ENCODE data around the gene SAMD4A.

Gene SAMD4A

GRCh38 chr14:54577977-54578376 is 11.0 kb downstream of the SAMD4A start:
- no peak for DNase-seq
- no peak for ATAC-seq
- Mint-ChIP-seq H3K27me3 (peaks cover 20% of the 10 kb centered on the region), H3K4me1 (no peaks in the 10 kb centered on the region), H3K4me3 (no peak overlapping the region), H3K27ac (no peak overlapping the region), H3K9me3 (peaks cover 8 to 12% of the 10 kb centered on the region in 2 donors)

DNA sequence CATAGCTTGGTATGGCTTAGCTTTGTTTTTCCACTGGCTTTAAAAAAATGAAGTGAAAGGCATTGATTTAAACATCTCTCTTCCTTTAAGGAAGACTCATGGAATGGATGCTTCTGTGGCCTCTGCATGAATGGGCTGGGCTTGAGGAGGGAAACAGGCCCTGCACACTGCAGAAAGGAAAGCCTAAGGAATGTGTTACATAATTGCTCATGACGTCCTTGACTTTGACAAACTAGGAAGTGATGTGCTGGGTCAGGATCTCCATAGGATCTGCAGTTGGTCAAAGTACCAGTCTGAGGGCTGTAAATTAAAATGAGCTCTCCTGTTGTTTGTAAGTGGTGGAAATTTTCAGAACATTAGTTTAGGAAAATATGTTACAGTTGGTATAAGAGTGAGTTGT is 12.7 kb downstream of the SAMD4A start:
- Mint-ChIP-seq H3K9me3 (no peaks in the 10 kb centered on the region), H3K4me3 (no peak overlapping the region), H3K27me3 (peaks cover 20% of the 10 kb centered on the region), H3K4me1 (no peaks in the 10 kb centered on the region), H3K27ac (no peak overlapping the region)
- no peak for DNase-seq
- ATAC-seq, result no peak

- Mint-ChIP-seq H3K9me3 (no peaks in the 10 kb centered on the region), H3K27me3 (peaks cover 20% of the 10 kb centered on the region), H3K4me3 (no peak overlapping the region), H3K27ac (no peak overlapping the region), H3K4me1 (no peaks in the 10 kb centered on the region)
- DNase-seq (no peak), ATAC-seq (no peak)
Observed at GRCh38 chr14:54580933-54581332, 14.0 kb downstream of the SAMD4A start.

DNA sequence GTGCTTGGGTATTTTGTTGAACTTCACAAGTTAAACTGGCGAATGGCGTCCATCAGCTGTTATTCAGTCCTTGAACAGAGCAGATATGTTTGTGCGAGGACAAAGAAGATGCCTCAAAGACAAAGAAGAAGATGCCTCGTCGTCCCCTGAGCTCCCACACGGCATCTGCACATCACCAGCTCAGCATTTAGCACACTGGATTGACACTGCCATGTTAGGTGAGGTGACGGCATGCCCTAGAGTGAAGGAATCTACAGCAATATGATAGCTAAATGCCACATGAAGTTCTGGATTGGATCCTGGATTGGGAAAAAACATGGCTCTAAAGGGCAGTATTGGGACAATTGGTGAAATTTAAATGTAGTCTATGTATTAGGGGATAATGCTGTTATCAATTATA is 15.4 kb downstream of the SAMD4A start:
- Mint-ChIP-seq H3K9me3 (no peaks in the 10 kb centered on the region), H3K4me3 (no peak overlapping the region), H3K27me3 (peaks cover 21% of the 10 kb centered on the region), H3K27ac (no peak overlapping the region), H3K4me1 (no peaks in the 10 kb centered on the region)
- no peak for DNase-seq
- no peak for ATAC-seq

GRCh38 chr14:54584097-54584496 is 17.2 kb downstream of the SAMD4A start:
- ATAC-seq, result no peak
- no peak for DNase-seq
- Mint-ChIP-seq H3K27me3 (peaks cover 26% of the 10 kb centered on the region), H3K4me1 (no peaks in the 10 kb centered on the region), H3K27ac (no peak overlapping the region), H3K4me3 (no peak overlapping the region), H3K9me3 (no peaks in the 10 kb centered on the region)

- H3K27ac Mint-ChIP-seq, result no peak overlapping the region
- DNase-seq (no peak), ATAC-seq (no peak)
- H3K9me3 Mint-ChIP-seq, result no peaks in the 10 kb centered on the region
- H3K27me3 Mint-ChIP-seq, result peaks cover 26% of the 10 kb centered on the region
- H3K4me1 Mint-ChIP-seq, result no peaks in the 10 kb centered on the region
- no peak overlapping the region for H3K4me3 Mint-ChIP-seq
Observed at GRCh38 chr14:54585214-54585613, 18.3 kb downstream of the SAMD4A start.

DNA sequence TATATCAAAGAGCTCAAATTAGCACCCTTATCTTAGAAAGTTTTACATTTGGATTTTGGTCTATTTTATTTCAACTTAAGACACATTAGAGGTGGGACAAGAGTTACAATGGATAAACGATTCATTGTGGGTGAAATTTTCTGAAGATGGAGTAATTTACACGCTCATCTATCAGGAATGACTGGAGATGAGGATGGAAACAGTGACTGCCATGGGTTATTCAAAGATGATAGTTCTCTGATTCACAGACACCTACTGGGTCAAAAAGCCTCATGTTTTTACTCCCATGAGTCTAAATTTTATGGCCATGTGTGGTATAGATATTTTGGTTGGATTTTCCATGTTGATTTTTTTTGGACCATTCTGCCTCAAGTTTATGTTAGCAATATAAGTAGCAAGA is 22.1 kb downstream of the SAMD4A start:
- Mint-ChIP-seq H3K27ac (no peak overlapping the region), H3K4me1 (peaks cover 8% of the 10 kb centered on the region), H3K4me3 (no peak overlapping the region), H3K9me3 (no peaks in the 10 kb centered on the region), H3K27me3 (peaks cover 36% of the 10 kb centered on the region)
- no peak for ATAC-seq
- DNase-seq, result no peak

DNA sequence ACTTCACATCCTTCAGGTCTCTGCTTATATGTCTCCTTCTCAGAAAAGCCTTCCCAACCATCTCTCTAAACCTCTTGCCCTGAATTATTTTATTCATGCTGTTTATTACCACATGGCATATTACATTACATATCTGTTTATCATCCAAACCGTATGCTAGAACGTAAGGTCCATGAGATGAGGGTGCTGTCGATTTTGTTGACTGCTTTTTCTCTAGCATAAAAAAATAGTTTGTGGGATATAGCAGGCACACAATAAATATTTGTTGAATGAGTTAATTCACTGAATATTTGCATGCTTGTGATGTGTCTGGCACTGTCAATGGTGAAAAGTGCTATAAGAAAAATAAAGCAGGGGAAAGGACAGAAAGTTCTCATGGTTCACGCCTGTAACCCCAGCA is 22.9 kb downstream of the SAMD4A start:
- DNase-seq, result no peak
- H3K9me3 Mint-ChIP-seq, result no peaks in the 10 kb centered on the region
- ATAC-seq, result no peak
- H3K4me1 Mint-ChIP-seq, result peaks cover 14% of the 10 kb centered on the region
- H3K27ac Mint-ChIP-seq, result peak overlapping the region in 1 of 2 donors; percentile 49
- H3K27me3 Mint-ChIP-seq, result peaks cover 36% of the 10 kb centered on the region
- H3K4me3 Mint-ChIP-seq, result no peak overlapping the region

DNA sequence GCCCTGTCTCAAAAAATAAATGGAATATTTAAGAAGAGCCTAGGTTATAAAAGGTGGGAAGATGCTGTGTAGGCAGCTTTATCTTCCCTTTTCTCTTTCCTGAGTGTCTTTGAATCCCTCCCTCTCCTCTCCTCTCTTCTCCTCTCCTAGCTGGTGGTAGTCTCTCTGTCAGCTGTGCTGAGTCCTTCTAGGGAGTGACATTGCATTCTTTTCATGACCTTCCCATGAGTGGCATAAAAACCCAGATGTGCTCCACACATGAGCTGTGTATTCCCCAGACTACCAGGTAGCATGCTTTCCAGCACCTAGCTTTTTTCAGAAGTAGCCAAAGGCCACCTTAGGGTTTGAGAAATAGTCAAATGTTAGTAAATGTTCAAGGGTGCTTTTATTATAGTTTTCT is 23.6 kb downstream of the SAMD4A start:
- DNase-seq (no peak), ATAC-seq (no peak)
- no peaks in the 10 kb centered on the region for H3K9me3 Mint-ChIP-seq

DNA sequence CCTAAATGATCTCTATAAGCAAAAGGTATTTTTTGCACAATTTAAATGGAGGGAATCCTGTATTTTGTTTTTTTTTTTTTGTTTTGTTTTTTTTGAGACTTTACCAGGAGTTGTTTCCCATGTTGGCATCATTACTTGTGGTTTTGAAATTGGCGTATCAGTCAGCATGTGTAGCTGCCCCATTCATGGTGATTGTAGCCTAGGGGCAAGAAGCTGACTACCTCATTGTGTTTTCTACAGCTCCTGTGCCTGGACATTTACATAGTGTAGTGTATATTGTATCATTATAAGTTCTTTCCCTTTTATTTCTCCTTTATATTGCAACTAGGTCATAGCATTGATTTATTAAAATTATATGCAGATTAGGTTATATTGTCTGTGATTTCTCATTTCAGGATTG is 24.5 kb downstream of the SAMD4A start:
- H3K27me3 Mint-ChIP-seq, result peaks cover 40% of the 10 kb centered on the region
- no peak for ATAC-seq
- no peak for DNase-seq
- H3K4me3 Mint-ChIP-seq, result no peak overlapping the region
- H3K4me1 Mint-ChIP-seq, result peaks cover 18% of the 10 kb centered on the region
- H3K9me3 Mint-ChIP-seq, result no peaks in the 10 kb centered on the region
- no peak overlapping the region for H3K27ac Mint-ChIP-seq

More for the DNA sequence above, 23.6 kb downstream of the SAMD4A start:
- peaks cover 18% of the 10 kb centered on the region for H3K4me1 Mint-ChIP-seq
- no peak overlapping the region for H3K27ac Mint-ChIP-seq
- H3K27me3 Mint-ChIP-seq, result peaks cover 36% of the 10 kb centered on the region
- H3K4me3 Mint-ChIP-seq, result no peak overlapping the region

GRCh38 chr14:54591866-54592265 is 24.9 kb downstream of the SAMD4A start:
- Mint-ChIP-seq H3K27me3 (peaks cover 38% of the 10 kb centered on the region), H3K27ac (no peak overlapping the region), H3K9me3 (no peaks in the 10 kb centered on the region), H3K4me1 (peaks cover 18% of the 10 kb centered on the region), H3K4me3 (no peak overlapping the region)
- DNase-seq, result no peak
- ATAC-seq, result no peak

- Mint-ChIP-seq H3K27ac (peak overlapping the region in 1 of 2 donors; percentile 79), H3K9me3 (no peaks in the 10 kb centered on the region), H3K4me3 (peak overlapping the region in 1 of 2 donors; percentile 6), H3K4me1 (peaks cover 18% of the 10 kb centered on the region), H3K27me3 (peaks cover 20% of the 10 kb centered on the region)
- DNase-seq (no peak), ATAC-seq (no peak)
Observed at GRCh38 chr14:54593860-54594259, 26.9 kb downstream of the SAMD4A start.

DNA sequence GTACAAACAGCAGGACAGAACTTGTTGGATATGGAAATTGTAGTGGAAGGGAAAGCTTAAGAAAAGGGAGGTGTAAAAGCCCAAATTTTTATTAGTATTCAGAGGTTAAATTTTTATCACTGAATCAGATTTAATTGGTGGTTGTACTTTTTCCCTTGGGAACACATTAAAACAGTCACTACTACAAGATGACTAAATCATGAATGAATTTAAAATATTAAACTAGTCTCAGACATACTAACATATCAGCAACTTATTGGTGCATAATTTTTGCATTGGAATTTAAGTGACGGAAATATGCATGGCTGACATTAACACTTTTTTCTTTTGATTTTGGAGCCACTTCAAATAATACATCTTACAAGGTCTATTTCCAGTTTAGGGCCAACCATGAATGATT is 27.6 kb downstream of the SAMD4A start:
- Mint-ChIP-seq H3K27me3 (peaks cover 20% of the 10 kb centered on the region), H3K9me3 (no peaks in the 10 kb centered on the region)
- ATAC-seq, result no peak

GRCh38 chr14:54597795-54598443 is 31.0 kb downstream of the SAMD4A start:
- ATAC-seq (no peak), DNase-seq (no peak)
- no peaks in the 10 kb centered on the region for H3K9me3 Mint-ChIP-seq
- H3K4me3 Mint-ChIP-seq, result no peak overlapping the region
- no peak overlapping the region for H3K27ac Mint-ChIP-seq
- H3K4me1 Mint-ChIP-seq, result peaks cover 18% of the 10 kb centered on the region
- peaks cover 11% of the 10 kb centered on the region for H3K27me3 Mint-ChIP-seq

More for the DNA sequence above, 27.6 kb downstream of the SAMD4A start:
- Mint-ChIP-seq H3K27ac (no peak overlapping the region), H3K4me1 (peaks cover 18% of the 10 kb centered on the region), H3K4me3 (no peak overlapping the region)
- no peak for DNase-seq

DNA sequence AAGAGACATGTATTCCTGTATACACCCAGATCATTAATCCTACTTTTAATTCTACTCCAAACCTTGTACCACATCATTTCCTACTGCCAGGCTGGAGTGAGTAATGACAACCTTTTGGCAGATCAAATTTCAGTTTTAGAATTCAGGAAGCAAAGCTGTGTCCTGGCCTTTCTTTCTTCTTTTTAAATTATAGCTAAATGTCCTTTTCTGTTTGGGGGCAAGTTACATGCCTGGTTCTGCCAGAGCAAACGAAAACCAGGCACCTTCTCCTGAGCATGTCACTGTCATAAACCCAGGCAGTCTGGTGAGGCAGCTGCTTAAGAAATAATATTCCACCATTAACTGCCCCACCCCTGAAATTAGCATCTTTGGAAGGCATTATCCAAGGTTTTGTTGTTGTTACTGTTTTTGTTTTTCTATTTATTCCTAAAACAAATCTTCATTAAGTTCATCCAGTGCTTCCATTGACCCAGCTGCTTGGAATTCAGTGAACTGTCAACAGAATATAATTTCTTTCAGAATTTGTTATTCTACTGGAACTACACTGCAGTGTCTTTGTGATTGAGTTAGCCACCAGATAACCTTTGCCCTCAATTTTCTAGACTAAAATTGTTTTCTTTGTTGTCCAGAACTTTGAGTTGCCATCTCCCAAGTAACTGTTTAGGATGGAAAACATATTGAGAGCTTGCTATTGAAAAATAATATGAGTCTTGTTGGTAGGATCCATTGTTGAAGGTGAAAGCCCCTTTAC is 33.2 kb downstream of the SAMD4A start:
- Mint-ChIP-seq H3K27ac (no peak overlapping the region), H3K9me3 (no peaks in the 10 kb centered on the region), H3K4me1 (peaks cover 2% of the 10 kb centered on the region), H3K27me3 (peaks cover 11% of the 10 kb centered on the region), H3K4me3 (no peak overlapping the region)
- DNase-seq, result no peak
- ATAC-seq, result no peak

- Mint-ChIP-seq H3K27ac (no peak overlapping the region), H3K4me1 (no peaks in the 10 kb centered on the region), H3K4me3 (no peak overlapping the region), H3K9me3 (no peaks in the 10 kb centered on the region), H3K27me3 (peaks cover 10% of the 10 kb centered on the region)
- DNase-seq (no peak), ATAC-seq (no peak)
Observed at GRCh38 chr14:54600717-54601109, 33.8 kb downstream of the SAMD4A start.

All from stimulated activated naive CD8-positive, alpha-beta T cell treated with anti-CD3 and anti-CD28 coated beads, Interleukin-15, amount 100 ng/mL, for 72 hours (primary cell).